IMR-90 (cell line): ENCODE results near the gene RND1.

Experiments
- BHLHE40 ChIP-seq: fragments of 150-350 bp; IDR thresholded peaks from 2 replicates; pipeline ENCODE4 v1.6.1; 2016; ENCODE audit warnings: mild to moderate bottlenecking, low read depth, low read length
- CEBPB ChIP-seq: IDR thresholded peaks from 2 replicates; pipeline ENCODE4 v1.6.1; 2012; ENCODE audit warnings: low read depth, low read length, improper control_type of control experiment
- CHD1 ChIP-seq: IDR thresholded peaks from 2 replicates; pipeline ENCODE4 v1.6.1; 2012; ENCODE audit warnings: low read depth, low read length, improper control_type of control experiment
- MAFK ChIP-seq: IDR thresholded peaks from 2 replicates; pipeline ENCODE4 v1.6.1; 2012; ENCODE audit warnings: low read depth, low read length, improper control_type of control experiment
- MXI1 ChIP-seq: IDR thresholded peaks from 2 replicates; pipeline ENCODE4 v1.6.1; 2012; ENCODE audit warnings: low read depth, mild to moderate bottlenecking, low read length, moderate library complexity, borderline replicate concordance
- NFE2L2 ChIP-seq: fragments of 150-350 bp; IDR thresholded peaks from 2 replicates; pipeline ENCODE4 v1.6.1; 2016; ENCODE audit warnings: low read depth, mild to moderate bottlenecking, low read length
- POLR2A ChIP-seq: IDR thresholded peaks from 2 replicates; pipeline ENCODE4 v1.6.1; 2012; ENCODE audit warnings: mild to moderate bottlenecking, low read depth, low read length
- RAD21 ChIP-seq: IDR thresholded peaks from 2 replicates; pipeline ENCODE4 v1.6.1; 2012; ENCODE audit warnings: low read length, improper control_type of control experiment
- RFX5 ChIP-seq: IDR thresholded peaks from 2 replicates; pipeline ENCODE4 v1.8.0; 2012; ENCODE audit warnings: low read depth, mild to moderate bottlenecking, low read length, moderate library complexity
- SMC3 ChIP-seq: fragments of 150-350 bp; IDR thresholded peaks from 2 replicates; pipeline ENCODE4 v1.6.1; 2016; ENCODE audit warnings: low read depth, mild to moderate bottlenecking, antibody characterized with exemption, low read length, moderate library complexity
- TF ChIP-seq, protein P1 (sequence below): conservative IDR thresholded peaks from 2 replicates; pipeline ENCODE4 v1.5.1; 2012; ENCODE audit warnings: mild to moderate bottlenecking, low read depth, low read length, improper control_type of control experiment
- TF ChIP-seq, protein P2 (sequence below): fragments of 150-350 bp; IDR thresholded peaks from 2 replicates; pipeline ENCODE4 v1.6.1; 2017; ENCODE audit warnings: mild to moderate bottlenecking, antibody characterized with exemption, low read length, low read depth
- TF ChIP-seq, protein P3 (sequence below): fragments of 150-350 bp; IDR thresholded peaks from 2 replicates; pipeline ENCODE4 v1.6.1; 2016; ENCODE audit warnings: low read depth, mild to moderate bottlenecking, low read length, moderate library complexity, borderline replicate concordance

DNA sequence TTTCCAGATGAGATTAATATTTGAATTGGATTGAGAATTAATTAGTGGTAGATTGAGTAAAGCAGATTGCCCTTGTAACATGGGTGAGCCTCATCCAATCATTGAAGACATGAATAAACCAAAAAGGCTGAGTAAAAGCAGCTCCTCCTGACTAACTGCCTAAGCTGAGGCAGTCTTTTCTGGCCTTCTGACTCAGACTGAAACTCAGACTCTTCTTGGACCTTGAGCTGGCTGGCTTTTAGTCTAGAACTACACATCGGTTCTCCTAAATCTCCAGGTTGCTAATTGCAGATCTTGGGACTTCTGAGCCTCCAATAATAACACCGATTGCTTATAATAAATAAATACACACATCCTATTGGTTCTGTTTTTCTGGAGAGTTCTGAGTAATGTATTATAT is 35.6 kb upstream of the RND1 start:
- TF ChIP-seq, protein P1, sequence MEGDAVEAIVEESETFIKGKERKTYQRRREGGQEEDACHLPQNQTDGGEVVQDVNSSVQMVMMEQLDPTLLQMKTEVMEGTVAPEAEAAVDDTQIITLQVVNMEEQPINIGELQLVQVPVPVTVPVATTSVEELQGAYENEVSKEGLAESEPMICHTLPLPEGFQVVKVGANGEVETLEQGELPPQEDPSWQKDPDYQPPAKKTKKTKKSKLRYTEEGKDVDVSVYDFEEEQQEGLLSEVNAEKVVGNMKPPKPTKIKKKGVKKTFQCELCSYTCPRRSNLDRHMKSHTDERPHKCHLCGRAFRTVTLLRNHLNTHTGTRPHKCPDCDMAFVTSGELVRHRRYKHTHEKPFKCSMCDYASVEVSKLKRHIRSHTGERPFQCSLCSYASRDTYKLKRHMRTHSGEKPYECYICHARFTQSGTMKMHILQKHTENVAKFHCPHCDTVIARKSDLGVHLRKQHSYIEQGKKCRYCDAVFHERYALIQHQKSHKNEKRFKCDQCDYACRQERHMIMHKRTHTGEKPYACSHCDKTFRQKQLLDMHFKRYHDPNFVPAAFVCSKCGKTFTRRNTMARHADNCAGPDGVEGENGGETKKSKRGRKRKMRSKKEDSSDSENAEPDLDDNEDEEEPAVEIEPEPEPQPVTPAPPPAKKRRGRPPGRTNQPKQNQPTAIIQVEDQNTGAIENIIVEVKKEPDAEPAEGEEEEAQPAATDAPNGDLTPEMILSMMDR: no peak
- TF ChIP-seq, protein P2, sequence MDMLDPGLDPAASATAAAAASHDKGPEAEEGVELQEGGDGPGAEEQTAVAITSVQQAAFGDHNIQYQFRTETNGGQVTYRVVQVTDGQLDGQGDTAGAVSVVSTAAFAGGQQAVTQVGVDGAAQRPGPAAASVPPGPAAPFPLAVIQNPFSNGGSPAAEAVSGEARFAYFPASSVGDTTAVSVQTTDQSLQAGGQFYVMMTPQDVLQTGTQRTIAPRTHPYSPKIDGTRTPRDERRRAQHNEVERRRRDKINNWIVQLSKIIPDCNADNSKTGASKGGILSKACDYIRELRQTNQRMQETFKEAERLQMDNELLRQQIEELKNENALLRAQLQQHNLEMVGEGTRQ: no peak
- no peak for TF ChIP-seq POLR2A
- TF ChIP-seq RFX5: no peak
- no peak for TF ChIP-seq MXI1
- TF ChIP-seq RAD21: no peak
- no peak for TF ChIP-seq SMC3
- TF ChIP-seq CEBPB: no peak
- TF ChIP-seq CHD1: no peak
- no peak for TF ChIP-seq MAFK
- no peak for TF ChIP-seq NFE2L2
- no peak for TF ChIP-seq BHLHE40
- TF ChIP-seq, protein P3, sequence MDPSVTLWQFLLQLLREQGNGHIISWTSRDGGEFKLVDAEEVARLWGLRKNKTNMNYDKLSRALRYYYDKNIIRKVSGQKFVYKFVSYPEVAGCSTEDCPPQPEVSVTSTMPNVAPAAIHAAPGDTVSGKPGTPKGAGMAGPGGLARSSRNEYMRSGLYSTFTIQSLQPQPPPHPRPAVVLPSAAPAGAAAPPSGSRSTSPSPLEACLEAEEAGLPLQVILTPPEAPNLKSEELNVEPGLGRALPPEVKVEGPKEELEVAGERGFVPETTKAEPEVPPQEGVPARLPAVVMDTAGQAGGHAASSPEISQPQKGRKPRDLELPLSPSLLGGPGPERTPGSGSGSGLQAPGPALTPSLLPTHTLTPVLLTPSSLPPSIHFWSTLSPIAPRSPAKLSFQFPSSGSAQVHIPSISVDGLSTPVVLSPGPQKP: no peak
